ENCODE measurements around the gene INSR.

DNA sequence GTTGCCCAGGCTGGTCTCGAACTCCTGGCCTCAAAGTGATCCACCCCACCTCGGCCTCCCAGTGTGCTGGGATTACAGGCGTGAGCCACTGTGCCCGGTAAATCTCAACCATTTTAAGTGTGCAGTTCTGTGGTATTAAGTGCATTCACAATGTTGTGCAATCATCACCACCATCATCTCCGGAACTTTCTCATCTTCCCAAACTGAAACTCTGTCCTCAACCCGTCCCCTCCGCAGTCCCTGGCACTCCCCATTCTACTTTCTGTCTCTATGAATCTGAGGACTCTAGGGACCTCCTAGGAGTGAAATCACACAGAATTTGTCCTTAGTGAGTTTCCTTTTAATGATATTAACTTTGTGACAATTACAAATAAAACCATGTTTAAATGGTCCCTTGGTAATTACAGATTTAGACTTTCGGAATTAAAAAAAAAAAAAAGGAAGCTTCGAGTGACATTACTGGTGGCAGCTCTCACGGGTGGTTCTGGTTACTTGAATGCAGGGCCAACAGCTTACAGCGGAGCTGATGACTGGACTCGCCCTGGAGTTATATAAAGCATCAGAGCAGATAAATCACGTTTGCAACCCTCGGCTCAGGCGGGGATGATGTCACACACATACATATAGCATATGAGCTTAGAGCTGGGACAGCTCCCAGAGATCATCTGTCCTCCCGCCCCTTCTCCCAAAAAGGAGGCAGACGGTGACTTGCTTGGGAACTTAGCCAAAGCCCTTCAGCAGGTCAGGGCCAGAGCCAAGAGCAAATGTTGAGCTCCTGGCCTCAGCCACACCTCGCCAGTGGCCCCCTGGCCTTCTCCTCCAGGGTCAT is 134.9 kb downstream of the INSR start:
- no peak for TF ChIP-seq POLR2A (IDR thresholded peaks at IDR 0.05)
- TF ChIP-seq, protein P1, sequence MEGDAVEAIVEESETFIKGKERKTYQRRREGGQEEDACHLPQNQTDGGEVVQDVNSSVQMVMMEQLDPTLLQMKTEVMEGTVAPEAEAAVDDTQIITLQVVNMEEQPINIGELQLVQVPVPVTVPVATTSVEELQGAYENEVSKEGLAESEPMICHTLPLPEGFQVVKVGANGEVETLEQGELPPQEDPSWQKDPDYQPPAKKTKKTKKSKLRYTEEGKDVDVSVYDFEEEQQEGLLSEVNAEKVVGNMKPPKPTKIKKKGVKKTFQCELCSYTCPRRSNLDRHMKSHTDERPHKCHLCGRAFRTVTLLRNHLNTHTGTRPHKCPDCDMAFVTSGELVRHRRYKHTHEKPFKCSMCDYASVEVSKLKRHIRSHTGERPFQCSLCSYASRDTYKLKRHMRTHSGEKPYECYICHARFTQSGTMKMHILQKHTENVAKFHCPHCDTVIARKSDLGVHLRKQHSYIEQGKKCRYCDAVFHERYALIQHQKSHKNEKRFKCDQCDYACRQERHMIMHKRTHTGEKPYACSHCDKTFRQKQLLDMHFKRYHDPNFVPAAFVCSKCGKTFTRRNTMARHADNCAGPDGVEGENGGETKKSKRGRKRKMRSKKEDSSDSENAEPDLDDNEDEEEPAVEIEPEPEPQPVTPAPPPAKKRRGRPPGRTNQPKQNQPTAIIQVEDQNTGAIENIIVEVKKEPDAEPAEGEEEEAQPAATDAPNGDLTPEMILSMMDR (IDR thresholded peaks at IDR 0.05) = no peak

Measured in transverse colon (tissue), 3 donors.